HG03558 (cell line): ENCODE data around the gene KCNJ16.
A peak's percentile ranks its signal among the peaks of the same experiment; 100 is the strongest.

Experiments used
- ATAC-seq: cut with Tn5 transposase; IDR thresholded peaks from one replicate; pipeline ENCODE4 v1.9.1; 2021; ENCODE audit warnings: moderate number of reproducible peaks; ENCODE audit not compliant: unreplicated experiment; ENCODE audit errors: extremely low read depth

Gene KCNJ16

GRCh38 chr17:70121126-70121525 lies 46.1 kb downstream of the KCNJ16 start:
- ATAC-seq, result no peak

DNA sequence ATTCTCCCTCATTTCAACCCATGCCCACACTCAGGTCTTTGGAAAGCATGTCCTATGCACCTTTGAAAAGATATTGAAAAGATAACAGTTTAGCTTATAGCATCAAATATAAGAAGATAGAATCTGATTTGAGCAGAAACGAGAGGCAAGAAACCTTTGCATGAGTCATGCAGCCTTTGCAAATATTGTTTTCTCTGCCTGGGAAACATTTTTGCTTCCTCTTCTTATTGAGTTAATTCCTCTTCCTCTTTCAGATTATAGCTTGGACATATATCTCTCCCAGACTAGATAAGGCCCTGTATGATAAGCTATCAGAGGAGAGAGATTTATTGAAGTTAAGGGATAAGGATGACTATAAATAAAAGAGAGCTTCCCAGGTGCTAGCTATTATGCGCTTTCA lies 48.2 kb downstream of the KCNJ16 start:
- ATAC-seq, result no peak

- no peak for ATAC-seq
These were observed 49.7 kb downstream of the KCNJ16 start for GRCh38 chr17:70124723-70125122.

- ATAC-seq, result no peak
These were observed 52.3 kb downstream of the KCNJ16 start for GRCh38 chr17:70127221-70127873.

DNA sequence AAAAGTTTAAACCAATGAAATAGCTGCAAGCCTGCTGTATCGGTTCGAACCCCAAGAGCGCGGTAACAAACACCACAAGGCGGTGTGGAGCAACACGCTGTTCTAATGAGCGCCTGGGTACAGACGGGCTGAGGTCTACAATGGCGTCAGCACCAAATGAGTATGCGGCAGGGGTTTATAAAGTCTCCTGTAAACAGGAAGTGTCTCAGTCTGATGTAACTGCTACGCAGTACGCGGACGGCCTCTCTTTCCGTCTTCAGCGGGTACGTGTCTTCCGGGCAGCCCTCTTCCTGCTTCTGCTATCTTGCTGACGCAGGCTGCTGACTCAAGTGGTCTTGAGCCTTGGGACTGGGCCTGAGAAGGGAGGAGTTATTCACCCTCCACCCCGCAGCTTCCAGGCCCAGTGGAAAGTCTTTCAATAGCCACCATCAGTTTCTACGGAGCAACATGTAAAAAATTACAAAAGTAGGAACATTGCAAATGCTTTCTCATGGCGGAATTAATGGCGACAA lies 53.8 kb downstream of the KCNJ16 start:
- no peak for ATAC-seq

GRCh38 chr17:70130289-70130688 lies 55.3 kb downstream of the KCNJ16 start:
- ATAC-seq, result no peak

- no peak for ATAC-seq
These were observed 57.5 kb downstream of the KCNJ16 start for GRCh38 chr17:70132505-70132904.

DNA sequence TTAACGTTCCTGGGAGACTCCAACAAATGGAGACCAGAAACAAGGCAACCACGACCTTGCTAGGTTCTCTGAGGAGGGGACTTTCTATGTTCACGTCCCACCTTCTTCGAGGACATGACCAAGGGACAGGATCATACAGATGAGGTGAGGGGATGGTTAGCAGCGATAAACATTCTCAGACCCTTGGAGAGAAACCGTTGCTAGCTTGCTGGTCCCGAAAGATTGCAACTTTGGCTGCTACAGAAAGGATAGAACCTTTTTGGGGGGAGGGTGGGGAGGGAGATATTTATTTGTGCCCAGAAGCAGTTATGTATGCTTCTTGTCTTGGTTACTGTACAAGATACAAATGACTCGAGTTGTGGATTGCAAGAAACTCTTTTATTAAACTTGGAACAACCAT lies 59.0 kb downstream of the KCNJ16 start:
- ATAC-seq, result no peak

- ATAC-seq, result no peak
These were observed 59.8 kb downstream of the KCNJ16 start for GRCh38 chr17:70134777-70135176.

DNA sequence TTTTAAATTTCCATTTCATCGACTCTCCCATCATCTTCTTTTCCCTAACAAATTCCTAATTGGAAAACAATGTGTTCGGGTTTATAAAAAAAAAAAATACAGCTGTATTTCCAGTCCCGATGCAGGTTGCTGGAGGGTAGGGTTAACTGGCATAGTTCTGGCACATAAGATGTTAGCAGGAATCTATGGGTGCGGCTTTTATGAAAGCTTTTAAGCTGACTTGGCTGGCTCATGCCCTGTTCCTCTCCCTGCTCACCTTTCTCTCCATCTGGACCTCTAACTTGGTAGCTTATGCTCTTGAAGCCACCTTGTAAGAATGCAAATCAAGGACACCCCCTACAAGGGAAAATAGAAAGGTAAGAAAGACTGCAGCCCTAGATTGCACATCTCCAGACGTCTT lies 61.1 kb downstream of the KCNJ16 start:
- no peak for ATAC-seq

- peak; percentile 99 for ATAC-seq
These were observed 62.6 kb downstream of the KCNJ16 start for GRCh38 chr17:70137451-70138230.

GRCh38 chr17:70138291-70138865 lies 63.4 kb downstream of the KCNJ16 start:
- no peak for ATAC-seq

DNA sequence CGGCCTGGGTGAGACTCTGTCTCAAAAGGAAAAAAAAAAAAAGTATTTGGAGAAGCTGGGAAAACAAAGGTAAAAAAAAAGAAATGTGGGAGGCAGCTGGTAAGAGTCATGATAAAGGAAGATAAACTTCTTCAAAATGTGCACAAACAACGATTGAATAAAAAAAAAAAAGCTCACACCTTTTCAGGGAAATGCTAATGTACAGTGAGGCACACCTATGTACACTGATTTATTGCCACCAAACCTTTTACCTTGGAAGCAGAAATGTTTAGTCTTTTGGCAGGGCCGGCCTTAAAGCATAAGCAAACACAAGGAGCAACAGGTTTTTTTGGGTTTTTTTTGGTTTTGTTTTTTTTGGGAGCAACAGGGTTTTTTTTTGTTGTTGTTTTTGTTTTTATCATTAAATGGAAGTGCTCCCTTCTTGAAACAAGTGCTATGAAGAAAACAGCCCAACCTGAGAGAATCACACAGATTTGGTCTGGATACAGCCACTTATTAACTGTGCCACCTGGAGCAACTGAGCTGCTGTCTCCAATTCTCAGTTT lies 64.5 kb downstream of the KCNJ16 start:
- no peak for ATAC-seq

DNA sequence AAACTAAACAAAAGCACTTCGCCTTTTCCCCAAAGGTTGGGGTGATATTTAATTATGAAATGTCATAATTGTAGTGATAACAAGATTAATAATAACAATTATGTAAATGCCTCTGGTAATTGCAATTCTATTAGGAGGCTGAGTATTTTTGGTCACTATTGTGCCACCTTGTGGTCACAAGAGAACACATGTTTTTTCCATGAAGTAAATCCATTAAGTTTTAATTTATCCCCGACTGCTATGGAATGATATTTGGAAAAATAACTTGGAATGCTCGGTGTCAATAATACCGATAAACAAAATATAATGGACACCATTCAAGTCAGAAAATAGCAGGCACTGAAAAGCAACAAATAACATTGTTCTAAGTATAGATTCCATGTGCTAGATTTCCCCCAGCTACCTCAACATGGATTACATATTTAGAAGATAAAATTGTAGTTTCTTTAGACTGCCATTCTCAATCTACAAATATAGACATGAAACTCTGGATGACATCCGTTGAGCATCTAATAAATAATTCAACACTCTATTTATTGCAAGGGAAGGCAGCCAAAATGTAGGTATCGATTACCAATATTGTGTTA lies 69.3 kb downstream of the KCNJ16 start:
- ATAC-seq, result no peak

DNA sequence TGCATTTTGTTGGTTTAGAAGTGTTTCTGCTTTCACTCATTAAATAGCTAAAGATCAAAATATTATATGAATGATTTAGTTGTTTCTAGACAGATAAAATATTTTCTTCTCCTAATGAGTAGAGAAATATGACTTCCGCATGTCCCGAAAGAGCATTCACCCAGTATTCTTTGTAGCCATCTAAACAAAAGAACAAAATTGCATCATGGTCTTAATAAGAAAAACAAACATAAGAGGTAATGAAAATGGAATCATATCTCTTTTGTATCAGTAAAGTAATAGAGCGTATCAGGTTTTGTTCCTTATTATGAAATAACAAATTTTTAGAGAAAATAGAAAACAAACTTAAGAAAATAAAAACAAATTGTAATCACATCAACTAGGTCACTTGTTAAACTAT lies 78.2 kb downstream of the KCNJ16 start:
- no peak for ATAC-seq

DNA sequence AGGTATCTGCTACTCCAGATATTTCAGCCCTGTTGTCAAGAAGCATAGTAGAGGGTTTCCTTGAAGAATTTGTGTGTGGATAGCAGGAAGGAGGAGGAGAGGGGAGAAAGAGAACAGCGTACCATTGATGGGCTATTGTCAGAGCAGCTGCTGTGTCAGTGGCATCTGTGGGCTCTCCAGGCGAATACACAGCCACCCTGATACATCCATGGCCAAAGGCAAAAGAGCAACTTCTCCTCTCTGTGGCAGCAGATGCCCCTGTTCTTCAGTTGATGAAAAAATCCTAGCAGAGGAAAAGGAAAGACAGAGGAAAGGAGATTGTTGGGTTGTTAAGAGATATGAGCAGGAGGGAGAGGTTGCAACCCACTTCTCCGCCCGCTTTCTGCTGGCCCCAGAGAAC lies 82.1 kb downstream of the KCNJ16 start:
- no peak for ATAC-seq

GRCh38 chr17:70158180-70158579 lies 83.2 kb downstream of the KCNJ16 start:
- ATAC-seq, result no peak

DNA sequence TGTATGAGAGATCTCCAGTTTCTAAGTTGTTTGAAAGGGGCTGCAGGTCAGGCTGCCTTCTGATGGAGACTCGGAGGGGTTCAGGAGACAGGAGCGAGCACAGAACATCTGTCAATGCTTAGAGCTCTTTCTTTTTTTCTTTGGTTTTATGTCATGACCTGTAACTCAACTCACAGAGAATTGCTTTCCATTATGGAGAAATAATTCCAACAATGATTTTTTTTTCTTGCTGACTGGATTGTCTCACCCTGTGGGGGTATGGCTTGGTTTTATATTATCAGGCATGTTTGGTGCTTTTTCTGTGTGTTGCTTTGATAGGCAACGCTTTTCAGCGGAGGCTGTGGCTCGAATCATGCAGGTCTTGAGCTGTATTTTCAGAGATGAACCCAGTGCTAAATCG lies 83.6 kb downstream of the KCNJ16 start:
- no peak for ATAC-seq

- ATAC-seq, result no peak
These were observed 85.0 kb downstream of the KCNJ16 start for GRCh38 chr17:70159980-70160379.

GRCh38 chr17:70161519-70161918 lies 86.5 kb downstream of the KCNJ16 start:
- ATAC-seq, result no peak

GRCh38 chr17:70165383-70165782 lies 90.4 kb downstream of the KCNJ16 start:
- no peak for ATAC-seq
